Activated B cell treated with CpG ODN at 0.5 μM for 24 hours (primary cell): ENCODE results near the gene BCL11B. TPM values are rescaled to one million over a fixed set of nuclear protein-coding genes. Genes with fewer than 3 reads are reported as not detected.

Source experiments
- ATAC-seq: fragments of 200-7000 bp; cut with Tn5 transposase; one replicate; pipeline ENCODE4 v1.10.0; 2021; ENCODE audit warnings: low read depth, mild to moderate bottlenecking, moderate library complexity
- CTCF ChIA-PET: fragments of 350-600 bp; sonication (Branson Sonifier 250); formaldehyde crosslinking; loops from one replicate; lab custom pipeline; 2021; ENCODE audit warnings: antibody characterized with exemption; lab: Charles Lee
- POLR2A ChIA-PET: fragments of 350-600 bp; sonication (Branson Sonifier 250); formaldehyde crosslinking; loops from one replicate; lab custom pipeline; 2021; ENCODE audit warnings: antibody characterized with exemption; lab: Charles Lee
- DNase-seq: peaks from one replicate; pipeline ENCODE4 v3.0.0; 2022
- H3K27ac Mint-ChIP-seq: one replicate; pipeline ENCODE4 v1.8.0; 2020; ENCODE audit warnings: mixed read lengths
- H3K27me3 Mint-ChIP-seq: one replicate; pipeline ENCODE4 v1.8.0; 2021; ENCODE audit warnings: mixed read lengths
- H3K36me3 Mint-ChIP-seq: one replicate; pipeline ENCODE4 v1.8.0; 2021; ENCODE audit warnings: low read depth, mixed read lengths
- H3K4me1 Mint-ChIP-seq: one replicate; pipeline ENCODE4 v1.8.0; 2021; ENCODE audit warnings: mixed read lengths
- H3K4me3 Mint-ChIP-seq: one replicate; pipeline ENCODE4 v1.8.0; 2020; ENCODE audit warnings: mild to moderate bottlenecking, mixed read lengths
- H3K9me3 Mint-ChIP-seq: one replicate; pipeline ENCODE4 v1.8.0; 2020; ENCODE audit warnings: mixed read lengths
- intact Hi-C: fragments of 100-400 bp; cut with micrococcal nuclease; formaldehyde crosslinking; loops from one replicate; pipeline ENCODE4 v1.15.1; 2024
- total RNA-seq: library from RNA; stranded (reverse); gene quantifications from 2 replicates; pipeline ENCODE4 v1.2.3, GENCODE V29; 2022
- TF ChIP-seq, protein P1 (sequence below): fragments of 200-600 bp; IDR thresholded peaks from one replicate; pipeline ENCODE4 v1.8.0; 2022; ENCODE audit warnings: antibody characterized with exemption, mild to moderate bottlenecking

BCL11B gene
- total RNA-seq, 1 donor from 2014 or later: 0.13 TPM

DNA sequence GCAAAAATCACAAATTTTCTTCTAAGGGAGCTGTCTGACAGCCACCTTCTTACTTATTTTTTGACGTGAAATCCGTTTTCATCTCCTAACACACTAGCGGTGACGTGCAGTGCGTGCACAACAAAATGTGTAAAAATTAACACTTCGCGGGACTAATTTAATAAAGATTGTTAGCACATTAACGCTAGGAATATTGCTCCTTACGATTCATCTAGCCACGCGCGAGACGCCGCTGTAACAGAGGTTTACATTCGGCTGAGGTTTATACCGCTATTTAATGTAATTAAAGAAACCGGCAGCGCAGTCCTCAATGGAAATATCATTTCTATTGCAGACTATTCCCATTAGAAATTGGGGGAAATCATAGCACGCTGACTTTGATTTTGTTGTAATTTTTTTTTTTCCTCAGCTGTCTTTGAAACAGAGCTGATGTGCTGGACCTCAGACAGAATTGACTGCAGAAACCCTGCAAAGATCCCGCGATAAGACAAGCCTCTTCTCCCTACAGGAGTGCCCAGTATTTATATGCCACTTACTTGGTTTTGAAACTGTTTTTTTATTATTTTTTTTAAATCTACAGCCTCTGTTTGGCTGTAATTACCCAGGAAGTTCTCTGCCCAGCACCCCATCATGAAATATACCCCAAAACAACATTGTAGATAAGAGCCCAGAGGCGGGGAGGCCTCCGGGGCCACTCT is 31.2 kb downstream of the BCL11B start:
- intact Hi-C loops: no loop called here
- H3K27me3 Mint-ChIP-seq: peaks cover 24% of the 10 kb centered on the region
- DNase-seq (no peak), ATAC-seq (no peak)
- POLR2A ChIA-PET: no interaction called here
- no peaks in the 10 kb centered on the region for H3K9me3 Mint-ChIP-seq
- H3K4me3 Mint-ChIP-seq: no peak overlapping the region
- H3K36me3 Mint-ChIP-seq: no peaks in the 10 kb centered on the region
- TF ChIP-seq, protein P1, sequence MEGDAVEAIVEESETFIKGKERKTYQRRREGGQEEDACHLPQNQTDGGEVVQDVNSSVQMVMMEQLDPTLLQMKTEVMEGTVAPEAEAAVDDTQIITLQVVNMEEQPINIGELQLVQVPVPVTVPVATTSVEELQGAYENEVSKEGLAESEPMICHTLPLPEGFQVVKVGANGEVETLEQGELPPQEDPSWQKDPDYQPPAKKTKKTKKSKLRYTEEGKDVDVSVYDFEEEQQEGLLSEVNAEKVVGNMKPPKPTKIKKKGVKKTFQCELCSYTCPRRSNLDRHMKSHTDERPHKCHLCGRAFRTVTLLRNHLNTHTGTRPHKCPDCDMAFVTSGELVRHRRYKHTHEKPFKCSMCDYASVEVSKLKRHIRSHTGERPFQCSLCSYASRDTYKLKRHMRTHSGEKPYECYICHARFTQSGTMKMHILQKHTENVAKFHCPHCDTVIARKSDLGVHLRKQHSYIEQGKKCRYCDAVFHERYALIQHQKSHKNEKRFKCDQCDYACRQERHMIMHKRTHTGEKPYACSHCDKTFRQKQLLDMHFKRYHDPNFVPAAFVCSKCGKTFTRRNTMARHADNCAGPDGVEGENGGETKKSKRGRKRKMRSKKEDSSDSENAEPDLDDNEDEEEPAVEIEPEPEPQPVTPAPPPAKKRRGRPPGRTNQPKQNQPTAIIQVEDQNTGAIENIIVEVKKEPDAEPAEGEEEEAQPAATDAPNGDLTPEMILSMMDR: no peak
- CTCF ChIA-PET: no interaction called here
- H3K4me1 Mint-ChIP-seq: no peaks in the 10 kb centered on the region
- no peak overlapping the region for H3K27ac Mint-ChIP-seq

DNA sequence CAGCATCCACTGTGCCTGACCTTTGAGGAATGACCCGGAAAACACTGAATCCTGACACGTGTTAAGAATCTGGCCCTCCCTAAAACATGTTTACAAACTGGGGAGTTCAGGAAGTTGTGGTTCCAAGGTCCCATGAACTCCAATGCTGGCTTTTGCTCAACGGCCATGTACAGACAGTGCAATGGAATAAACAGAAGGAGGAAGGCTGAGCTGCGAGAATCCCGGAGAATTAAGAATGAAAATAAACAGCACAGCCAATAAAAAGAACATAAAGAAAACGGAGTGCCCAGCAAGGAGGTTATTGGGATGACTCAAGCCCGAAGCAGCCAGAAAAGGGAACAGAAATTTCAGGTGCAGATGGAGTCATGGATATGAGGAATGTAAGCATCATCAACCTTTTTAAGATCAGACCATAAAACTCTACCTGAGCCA is 32.3 kb downstream of the BCL11B start:
- Mint-ChIP-seq H3K4me3 (no peak overlapping the region), H3K27me3 (peaks cover 22% of the 10 kb centered on the region), H3K27ac (no peak overlapping the region), H3K36me3 (no peaks in the 10 kb centered on the region), H3K4me1 (no peaks in the 10 kb centered on the region), H3K9me3 (peaks cover 8% of the 10 kb centered on the region)
- DNase-seq (no peak), ATAC-seq (no peak)
- TF ChIP-seq, protein P1: no peak
- intact Hi-C loops: no loop called here
- ChIA-PET CTCF (no interaction called here), POLR2A (no interaction called here)

DNA sequence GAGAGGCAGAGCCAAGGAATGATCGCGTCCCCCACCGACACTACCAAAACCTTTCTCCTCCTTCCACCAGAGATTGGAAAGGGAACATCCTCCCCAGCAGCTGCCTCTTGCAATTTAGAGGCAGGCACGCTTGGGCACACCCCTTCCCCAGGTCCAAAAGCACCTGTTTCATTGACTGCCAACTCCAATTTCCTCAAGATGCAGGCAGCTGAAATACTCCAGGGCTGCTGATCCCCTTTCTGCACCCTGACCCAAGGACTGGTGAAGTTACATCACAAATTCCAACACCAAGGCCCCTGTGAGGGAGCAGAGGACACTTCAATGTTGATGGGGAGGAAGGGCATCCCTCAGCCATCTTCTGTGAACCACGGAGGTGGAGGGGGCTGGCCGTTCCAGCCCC is 33.8 kb downstream of the BCL11B start:
- intact Hi-C loops: no loop called here
- H3K27me3 Mint-ChIP-seq: peaks cover 14% of the 10 kb centered on the region
- ChIA-PET POLR2A (no interaction called here), CTCF (no interaction called here)
- no peak overlapping the region for H3K4me3 Mint-ChIP-seq
- no peak overlapping the region for H3K27ac Mint-ChIP-seq
- H3K36me3 Mint-ChIP-seq: no peaks in the 10 kb centered on the region
- H3K4me1 Mint-ChIP-seq: no peaks in the 10 kb centered on the region
- DNase-seq (no peak), ATAC-seq (no peak)
- TF ChIP-seq, protein P1: no peak
- peaks cover 8% of the 10 kb centered on the region for H3K9me3 Mint-ChIP-seq

DNA sequence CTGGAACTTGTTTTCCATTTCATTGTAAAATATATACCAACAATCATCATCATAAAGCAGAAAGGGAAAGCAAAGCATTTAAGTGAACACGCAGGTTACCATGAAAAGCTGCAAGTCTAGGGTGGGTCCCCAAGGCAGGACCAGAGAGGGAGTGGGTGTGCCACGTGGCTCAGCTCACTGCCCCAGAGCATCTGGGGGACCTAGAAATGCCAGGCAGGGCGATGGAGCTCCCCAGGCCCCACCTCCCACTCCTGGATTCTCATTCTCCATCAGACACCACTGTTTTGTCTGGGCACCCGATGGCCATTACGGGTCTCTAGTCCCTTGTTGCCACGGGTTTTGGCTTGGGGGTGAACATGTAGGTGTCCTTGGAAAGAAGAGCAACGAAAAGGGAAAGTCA is 34.7 kb downstream of the BCL11B start:
- ATAC-seq (no peak), DNase-seq (no peak)
- no peaks in the 10 kb centered on the region for H3K4me1 Mint-ChIP-seq
- peaks cover 8% of the 10 kb centered on the region for H3K9me3 Mint-ChIP-seq
- ChIA-PET CTCF (no interaction called here), POLR2A (no interaction called here)
- intact Hi-C loops: no loop called here
- no peaks in the 10 kb centered on the region for H3K36me3 Mint-ChIP-seq
- no peak overlapping the region for H3K4me3 Mint-ChIP-seq
- peaks cover 14% of the 10 kb centered on the region for H3K27me3 Mint-ChIP-seq
- TF ChIP-seq, protein P1: no peak
- H3K27ac Mint-ChIP-seq: no peak overlapping the region

DNA sequence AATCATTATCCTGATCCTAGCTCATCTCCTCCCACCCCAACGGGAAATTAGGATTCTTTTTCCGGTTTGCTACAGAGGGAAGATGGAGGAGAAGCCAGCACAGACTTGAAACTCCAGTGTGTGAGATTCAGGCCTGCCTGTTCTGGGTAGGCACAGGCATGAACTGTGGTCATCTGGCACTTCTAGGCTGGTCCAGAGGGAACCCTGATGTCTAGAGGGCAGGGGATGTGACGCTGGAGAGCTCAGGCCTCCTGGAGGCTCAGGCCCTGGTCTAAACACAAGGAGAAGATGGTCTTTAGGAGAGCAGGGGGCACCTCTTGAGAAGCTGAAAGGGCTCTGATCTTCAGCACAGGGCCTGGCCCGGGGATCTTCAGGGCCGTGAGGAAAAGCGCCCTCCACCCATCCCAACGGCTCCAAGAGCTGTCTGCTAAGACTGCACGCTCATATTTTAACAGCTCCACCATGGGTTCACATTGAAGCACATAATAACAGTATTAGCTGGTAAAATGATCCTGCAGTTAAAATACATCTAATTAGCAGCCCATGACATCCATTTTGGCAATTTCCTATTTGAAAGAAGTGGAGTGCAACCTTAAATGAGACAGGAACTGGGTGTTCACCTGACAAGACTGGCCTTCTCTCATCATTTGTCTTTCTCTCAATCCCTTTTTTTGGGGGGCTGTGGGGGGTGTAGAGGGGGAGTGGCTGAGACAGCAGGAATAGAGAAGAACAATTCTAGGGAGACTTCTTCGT is 35.4 kb downstream of the BCL11B start:
- no peak overlapping the region for H3K27ac Mint-ChIP-seq
- H3K4me3 Mint-ChIP-seq: no peak overlapping the region
- H3K36me3 Mint-ChIP-seq: no peaks in the 10 kb centered on the region
- ATAC-seq (no peak), DNase-seq (no peak)
- H3K27me3 Mint-ChIP-seq: peaks cover 18% of the 10 kb centered on the region
- H3K4me1 Mint-ChIP-seq: no peaks in the 10 kb centered on the region
- POLR2A ChIA-PET: no interaction called here
- H3K9me3 Mint-ChIP-seq: peaks cover 8% of the 10 kb centered on the region
- intact Hi-C loops: no loop called here
- TF ChIP-seq, protein P1: no peak
- CTCF ChIA-PET: no interaction called here
